Upper lobe of left lung (tissue), 4 donors: Measurements from ENCODE around the gene PF4V1.

Experiments used
- CTCF ChIP-seq, 6 experiments: fragments of 450-650 bp in 4 of 6; fragments of 200-600 bp in 2 of 6; sonication (generic) in 2 of 6; IDR thresholded peaks; one replicate each; pipeline ENCODE4 v1.5.1; 2016 to 2019; ENCODE audit warnings: antibody characterized with exemption in 6 of 6
- POLR2A ChIP-seq, 4 donors: fragments of 450-650 bp; IDR thresholded peaks; one replicate each; pipeline ENCODE4 v1.5.1; 2016 to 2017; ENCODE audit warnings: antibody characterized with exemption in 4 of 4, mild to moderate bottlenecking in 2 of 4

DNA sequence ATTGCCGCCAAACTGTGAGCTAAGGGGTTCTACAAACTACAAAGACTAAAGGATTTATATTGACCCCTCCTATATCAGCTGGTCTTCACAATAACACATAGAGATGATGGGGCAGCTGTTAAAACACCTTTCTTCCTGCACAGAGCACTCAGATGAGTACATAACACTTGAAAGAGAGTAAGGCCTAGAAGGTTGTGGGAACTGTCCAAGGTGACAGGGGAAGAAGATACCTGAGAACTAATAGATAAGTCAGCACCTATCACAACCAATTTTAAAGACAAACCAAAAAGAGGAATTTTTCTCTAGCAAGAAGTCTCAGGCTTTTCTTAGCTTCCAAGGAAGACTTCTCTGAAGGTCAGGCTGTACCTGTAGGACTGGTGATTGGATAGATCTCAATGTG, 35.8 kb upstream of the PF4V1 start:
- no peak for TF ChIP-seq CTCF (IDR thresholded peaks at IDR 0.05)
- TF ChIP-seq POLR2A (IDR thresholded peaks at IDR 0.05), result no peak
